ENCODE data around the gene THADA. TPM values are rescaled to one million over a fixed set of nuclear protein-coding genes. Genes with fewer than 3 reads are reported as not detected.

Gene THADA
- total RNA-seq, 1 experiment from 2014 or later: 20.1 TPM

DNA sequence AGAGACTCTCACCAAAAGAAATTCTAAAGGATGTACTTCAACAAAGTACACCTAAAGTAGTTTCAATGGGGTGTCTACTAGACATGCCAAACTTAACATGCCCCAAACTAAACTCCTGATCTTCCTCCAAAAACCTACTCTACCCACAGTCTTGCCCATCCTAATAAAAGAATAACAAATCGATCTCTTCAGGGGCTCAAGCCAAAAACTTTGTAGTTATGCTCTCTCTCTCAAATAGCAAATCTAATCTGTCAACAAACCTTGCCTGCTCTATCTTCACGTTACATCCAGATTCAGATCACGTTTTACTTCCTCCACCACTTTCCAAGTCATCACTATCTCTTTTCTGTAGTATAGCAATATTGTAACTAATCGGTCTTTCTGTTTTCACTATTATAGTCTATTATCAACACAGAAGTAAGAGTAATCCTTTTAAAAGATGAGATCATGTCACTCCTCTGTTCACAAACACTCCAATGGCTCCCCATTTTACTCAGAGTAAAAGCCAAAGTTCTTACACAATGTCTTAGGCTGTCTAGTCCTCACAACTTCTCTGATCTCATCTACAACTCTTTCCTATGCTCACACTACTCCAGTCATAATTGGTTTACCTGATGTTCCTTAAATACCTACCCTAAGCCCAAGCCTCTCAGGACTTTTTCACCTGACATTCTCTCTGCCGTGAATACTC is 79.9 kb downstream of the THADA start:
- Histone ChIP-seq H2AFZ (ENCODE audit: low read length) (no peak overlapping the region), H3K4me2 (ENCODE audit: insufficient read depth, insufficient read length, low read length) (no peak overlapping the region), H3K23me2 (ENCODE audit: insufficient read length, low read depth, low read length, poor library complexity, severe bottlenecking) (no peaks in the 10 kb centered on the region), H3T11ph (ENCODE audit: low read length) (no peak overlapping the region), H2BK5ac (ENCODE audit: insufficient read length, low read length) (no peak overlapping the region), H3K79me2 (ENCODE audit: insufficient read depth, low read length) (no peaks in the 10 kb centered on the region), H4K91ac (ENCODE audit: insufficient read length, low read depth, low read length) (no peak overlapping the region), H3K79me1 (ENCODE audit: insufficient read depth, low read depth, low read length, poor library complexity, severe bottlenecking) (no peaks in the 10 kb centered on the region), H3K18ac (ENCODE audit: insufficient read length, low read depth, low read length) (no peak overlapping the region), H3K4ac (ENCODE audit: low read depth, low read length) (no peak overlapping the region), H3K27me3 (ENCODE audit: insufficient read depth, low read length) (no peaks in the 10 kb centered on the region), H2BK15ac (ENCODE audit: low read depth, low read length) (no peak overlapping the region), H4K8ac (replicated peaks; ENCODE audit: insufficient read length, low read depth, low read length) (no peak overlapping the region), H2AK5ac (ENCODE audit: insufficient read length, low read length) (no peak overlapping the region), H3K27ac (ENCODE audit: insufficient read length, low read depth, low read length) (no peak overlapping the region), H2BK12ac (ENCODE audit: insufficient read length, low read depth, low read length) (no peak overlapping the region), H4K5ac (ENCODE audit: insufficient read length, low read depth, low read length) (no peak overlapping the region), H4K20me1 (ENCODE audit: control insufficient read depth, insufficient read depth, insufficient read length) (no peaks in the 10 kb centered on the region), H3K4me1 (ENCODE audit: insufficient read depth, low read length) (no peaks in the 10 kb centered on the region; the same call in 1 of the 2 replicates), H3K14ac (ENCODE audit: insufficient read depth, low read length) (no peak overlapping the region), H2BK20ac (ENCODE audit: low read depth, low read length, poor library complexity, severe bottlenecking) (no peak overlapping the region), H3K9ac (ENCODE audit: extremely low read depth, insufficient read length, low read length) (no peak overlapping the region), H2BK120ac (ENCODE audit: low read depth, low read length, poor library complexity, severe bottlenecking) (no peak overlapping the region), H3K23ac (ENCODE audit: insufficient read length, low read depth, low read length) (no peak overlapping the region), H3K56ac (ENCODE audit: insufficient read length, low read depth, low read length) (no peak overlapping the region), H3K9me3 (ENCODE audit: control insufficient read depth, low read depth, low read length) (no peaks in the 10 kb centered on the region)
- Mint-ChIP-seq H3K4me1 (peaks cover 12 to 15% of the 10 kb centered on the region in 2 experiments; a peak in 3 of 4 replicates), H3K9me3 (no peaks in the 10 kb centered on the region), H3K4me3 (no peak overlapping the region), H3K27me3 (ENCODE audit: low read depth) (no peaks in the 10 kb centered on the region), H3K27ac (peak overlapping the region in 1 of 3 experiments; percentile 3; a peak in 2 of 7 replicates), H3K36me3 (ENCODE audit: insufficient read depth in 1 of 3, low read depth in 3 of 3) (peaks cover 0 to 8% (median 8%) of the 10 kb centered on the region in 3 experiments; a peak in 4 of 7 replicates)
- TF ChIP-seq, protein P1, sequence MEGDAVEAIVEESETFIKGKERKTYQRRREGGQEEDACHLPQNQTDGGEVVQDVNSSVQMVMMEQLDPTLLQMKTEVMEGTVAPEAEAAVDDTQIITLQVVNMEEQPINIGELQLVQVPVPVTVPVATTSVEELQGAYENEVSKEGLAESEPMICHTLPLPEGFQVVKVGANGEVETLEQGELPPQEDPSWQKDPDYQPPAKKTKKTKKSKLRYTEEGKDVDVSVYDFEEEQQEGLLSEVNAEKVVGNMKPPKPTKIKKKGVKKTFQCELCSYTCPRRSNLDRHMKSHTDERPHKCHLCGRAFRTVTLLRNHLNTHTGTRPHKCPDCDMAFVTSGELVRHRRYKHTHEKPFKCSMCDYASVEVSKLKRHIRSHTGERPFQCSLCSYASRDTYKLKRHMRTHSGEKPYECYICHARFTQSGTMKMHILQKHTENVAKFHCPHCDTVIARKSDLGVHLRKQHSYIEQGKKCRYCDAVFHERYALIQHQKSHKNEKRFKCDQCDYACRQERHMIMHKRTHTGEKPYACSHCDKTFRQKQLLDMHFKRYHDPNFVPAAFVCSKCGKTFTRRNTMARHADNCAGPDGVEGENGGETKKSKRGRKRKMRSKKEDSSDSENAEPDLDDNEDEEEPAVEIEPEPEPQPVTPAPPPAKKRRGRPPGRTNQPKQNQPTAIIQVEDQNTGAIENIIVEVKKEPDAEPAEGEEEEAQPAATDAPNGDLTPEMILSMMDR (conservative IDR thresholded peaks at IDR 0.05): no peak
- WGBS (ENCODE audit: extremely low coverage, insufficient read length, low lambda C conversion rate): no CpG with 5 or more reads among the region's 5 CpGs
- DNase-seq: no peak

All from H9 (cell line).